HG03108 (cell line): ENCODE measurements around the gene COMMD2.
A peak's percentile ranks its signal among the peaks of the same experiment; 100 is the strongest.

ENCODE experiments used
- ATAC-seq: cut with Tn5 transposase; IDR thresholded peaks from one replicate; pipeline ENCODE4 v1.9.1; 2021; ENCODE audit warnings: moderate library complexity; ENCODE audit not compliant: unreplicated experiment

The COMMD2 gene

DNA sequence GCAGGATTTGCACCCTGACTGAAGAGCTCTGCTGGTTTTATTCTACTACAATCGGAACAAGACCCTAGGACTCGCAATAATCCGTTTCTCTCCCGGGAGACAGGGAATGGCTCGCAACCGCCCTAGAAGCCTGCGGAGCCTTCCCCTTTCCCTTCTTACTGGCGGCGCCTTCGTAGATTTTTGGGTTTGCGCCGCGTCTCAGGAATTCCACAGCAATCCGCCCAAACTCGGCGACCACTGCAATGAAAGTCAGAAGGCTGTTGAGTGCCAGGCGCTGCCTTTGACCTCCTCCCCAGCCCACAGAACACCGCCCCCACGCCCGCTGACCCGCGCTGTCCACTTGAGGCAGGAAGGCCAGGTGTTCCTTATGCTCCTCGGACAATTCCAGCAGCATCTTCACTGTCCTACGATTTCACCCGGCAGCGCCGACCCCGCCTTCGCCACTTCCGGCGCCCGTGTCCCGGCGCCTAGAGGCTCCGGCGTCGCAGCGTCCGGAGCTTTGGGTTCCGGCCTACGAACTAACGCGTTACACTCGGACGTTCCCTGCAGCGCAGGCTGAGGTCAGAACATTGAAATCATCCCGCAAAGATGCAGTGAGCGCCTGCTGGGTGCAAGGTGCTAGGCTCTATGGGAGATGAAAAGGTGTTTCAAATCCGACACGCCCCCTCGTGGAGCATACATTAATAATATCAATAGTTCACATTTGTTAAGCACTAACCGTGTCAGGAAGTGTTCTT lies at the start of gene COMMD2:
Gene COMMD2 (minus strand): TSS at position 439 of the 737 bp plus-strand sequence. CDS start 45 bp downstream, at position 394.
- ATAC-seq, result peak; percentile 99

GRCh38 chr3:149801639-149802038 lies 49.4 kb upstream of the COMMD2 start:
- no peak for ATAC-seq

DNA sequence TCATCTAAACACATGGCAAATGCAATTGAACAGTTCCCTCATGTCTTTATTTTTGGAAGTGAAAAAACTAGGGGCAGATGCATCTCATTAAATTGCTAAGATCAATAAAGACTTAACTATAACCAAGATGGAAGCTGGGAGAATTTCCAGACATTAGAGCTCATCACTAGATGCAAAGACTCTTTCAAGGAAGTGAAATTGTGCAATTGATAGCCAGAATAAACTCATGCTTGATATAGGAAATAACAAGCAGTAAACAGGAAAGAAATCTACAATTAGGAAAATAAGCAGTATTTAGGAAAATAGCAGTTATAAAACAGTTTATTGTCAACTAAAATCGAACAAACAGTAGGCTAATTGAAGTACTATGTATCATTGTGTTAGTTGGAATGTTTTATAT lies 48.9 kb upstream of the COMMD2 start:
- ATAC-seq, result no peak

- no peak for ATAC-seq
Observed at GRCh38 chr3:149800693-149801092, 48.4 kb upstream of the COMMD2 start.

DNA sequence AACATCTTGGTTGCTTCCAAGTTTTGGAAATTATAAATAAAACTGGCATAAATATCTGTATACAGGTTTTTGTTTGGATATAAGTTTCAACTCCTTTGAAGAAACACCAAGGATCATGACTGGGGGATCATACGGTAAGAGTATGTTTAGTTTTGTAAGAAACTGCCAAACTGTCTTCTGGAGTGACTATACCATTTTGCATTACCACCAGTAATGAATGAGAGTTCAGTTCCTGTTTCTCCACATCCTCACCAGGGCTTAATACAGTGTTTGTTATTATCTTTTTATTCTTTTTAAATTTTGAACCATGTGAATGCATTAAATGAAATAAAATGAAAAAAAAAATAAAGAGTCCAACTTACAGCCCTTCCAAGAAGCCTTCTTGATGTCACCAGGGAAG lies 43.7 kb upstream of the COMMD2 start:
- ATAC-seq, result no peak

GRCh38 chr3:149792452-149793270 lies 40.4 kb upstream of the COMMD2 start, which contains the start of gene ANKUB1:
ANKUB1 (minus strand) TSS chr3:149792554; CDS start chr3:149792366, 188 bp downstream.
- no peak for ATAC-seq

DNA sequence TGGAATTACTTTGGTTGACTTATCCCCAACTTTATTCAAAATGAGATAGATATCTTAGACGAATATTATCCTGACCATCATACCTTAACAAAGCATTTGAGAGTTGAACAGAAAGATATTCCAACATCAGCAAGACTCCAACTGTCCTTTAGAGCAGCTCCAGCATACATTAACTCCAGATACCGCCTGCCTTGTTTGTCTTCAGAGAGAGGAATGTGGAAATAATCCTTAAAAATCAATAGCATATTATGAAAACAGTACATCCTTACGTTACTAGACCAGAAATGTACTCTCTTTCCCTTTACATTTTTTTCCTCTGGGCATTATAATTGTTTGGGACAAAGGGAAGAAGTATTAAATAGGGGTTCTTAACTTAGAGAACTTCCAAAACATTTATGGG lies 38.4 kb upstream of the COMMD2 start:
- ATAC-seq, result no peak

DNA sequence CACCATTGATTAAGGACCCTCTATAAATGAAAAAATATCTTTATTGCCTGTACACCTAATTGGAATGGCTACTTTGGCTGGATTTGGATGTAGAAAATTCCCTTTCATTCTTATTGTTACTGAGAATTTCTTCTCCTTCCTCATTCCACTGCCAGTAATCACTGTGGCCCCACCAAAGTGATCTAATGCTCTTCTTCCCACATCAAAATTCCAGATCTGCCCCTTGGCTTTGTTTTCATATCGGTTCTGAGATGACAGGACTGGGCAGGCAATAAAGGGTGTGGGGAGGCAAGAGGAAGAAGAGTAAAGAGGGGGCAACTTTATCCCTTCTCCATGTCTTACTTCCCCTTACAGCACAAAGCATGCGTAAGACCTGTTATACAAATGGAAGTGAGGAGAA lies 38.0 kb upstream of the COMMD2 start:
- no peak for ATAC-seq

DNA sequence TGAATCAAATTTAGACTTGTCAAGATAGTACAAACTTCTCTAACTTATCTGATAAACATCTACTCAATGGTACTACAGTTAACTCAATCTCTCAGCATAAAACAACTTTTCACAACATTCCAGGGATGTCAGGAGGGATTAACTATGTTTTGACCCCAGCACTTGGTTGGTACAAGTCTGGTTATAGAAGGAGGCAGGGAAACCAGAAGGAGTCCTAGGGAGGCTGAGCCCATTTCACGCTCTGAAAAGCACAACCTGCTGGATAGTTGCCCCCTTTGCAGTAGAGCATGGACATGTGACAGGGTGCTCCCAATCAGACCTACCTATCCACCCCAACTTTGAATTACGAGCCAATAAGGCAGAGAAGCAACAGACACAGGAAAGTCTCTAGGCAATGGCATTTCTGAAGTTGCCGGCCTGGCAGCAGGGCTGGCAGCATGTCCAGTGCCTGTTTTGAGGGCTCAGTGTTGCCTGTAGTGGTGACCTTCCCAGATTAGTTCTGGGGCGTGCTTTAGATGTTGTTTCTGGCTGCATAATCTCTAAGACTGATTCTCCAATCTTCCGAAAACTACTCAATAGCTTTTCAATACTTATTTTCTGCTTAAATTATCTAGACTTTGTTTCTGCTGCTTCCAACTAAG lies 31.9 kb upstream of the COMMD2 start:
- no peak for ATAC-seq

DNA sequence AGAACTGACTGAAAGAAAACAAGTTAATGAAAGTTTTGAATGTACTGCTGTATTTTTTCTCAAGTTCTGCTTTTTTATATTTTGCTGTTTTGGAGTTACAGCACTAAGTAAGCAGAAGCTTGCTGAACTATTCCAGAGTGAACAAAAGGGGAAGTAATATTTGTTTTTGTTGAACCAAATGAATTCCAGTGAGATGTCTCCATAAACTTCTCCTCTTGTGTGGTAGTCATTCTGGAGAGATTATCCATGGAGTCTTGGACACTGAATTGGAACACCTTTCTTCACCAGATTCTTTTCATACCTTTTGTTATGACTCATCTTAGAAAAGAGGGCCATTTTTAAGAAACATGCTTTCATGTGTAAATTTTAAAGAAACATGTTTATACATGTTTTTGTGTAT lies 31.3 kb upstream of the COMMD2 start:
- ATAC-seq, result no peak

DNA sequence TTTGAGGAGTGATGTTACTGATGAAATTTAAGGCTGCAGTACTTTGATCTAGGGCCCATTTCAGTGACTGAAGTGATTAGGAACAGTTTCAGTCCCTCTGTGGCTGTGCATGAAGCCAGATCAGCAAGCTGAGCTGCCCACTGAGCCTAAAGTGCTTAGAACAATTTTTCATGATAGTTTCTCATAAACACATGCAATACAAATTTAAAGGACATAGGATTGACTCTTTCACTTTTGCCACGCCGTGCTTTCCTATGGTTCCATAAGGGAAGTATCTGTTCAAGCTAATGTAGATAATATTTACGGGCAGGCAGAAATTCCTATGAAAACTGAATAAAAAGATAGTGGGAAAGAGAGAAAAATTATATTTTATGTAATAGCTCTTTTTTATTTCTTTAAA lies 29.5 kb upstream of the COMMD2 start:
- no peak for ATAC-seq

DNA sequence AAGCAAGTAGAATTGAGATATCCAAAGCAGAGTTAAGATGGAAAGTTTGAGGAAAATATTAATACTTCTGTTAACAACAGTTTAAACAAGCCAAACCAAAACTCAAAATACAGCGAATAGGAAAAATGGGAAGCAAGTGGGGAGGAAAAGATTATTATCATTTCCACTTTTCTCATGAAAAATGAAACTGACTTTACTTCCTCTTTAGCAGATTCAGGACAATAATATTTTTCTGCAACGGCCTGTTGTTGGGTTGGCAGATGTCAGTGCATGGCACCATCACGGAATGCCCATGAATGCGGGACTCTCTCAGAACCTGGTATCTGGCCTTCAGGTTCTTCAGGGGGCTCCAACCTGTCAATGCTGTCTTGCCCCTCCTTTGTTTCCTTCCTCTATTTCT lies 28.9 kb upstream of the COMMD2 start:
- ATAC-seq, result no peak

DNA sequence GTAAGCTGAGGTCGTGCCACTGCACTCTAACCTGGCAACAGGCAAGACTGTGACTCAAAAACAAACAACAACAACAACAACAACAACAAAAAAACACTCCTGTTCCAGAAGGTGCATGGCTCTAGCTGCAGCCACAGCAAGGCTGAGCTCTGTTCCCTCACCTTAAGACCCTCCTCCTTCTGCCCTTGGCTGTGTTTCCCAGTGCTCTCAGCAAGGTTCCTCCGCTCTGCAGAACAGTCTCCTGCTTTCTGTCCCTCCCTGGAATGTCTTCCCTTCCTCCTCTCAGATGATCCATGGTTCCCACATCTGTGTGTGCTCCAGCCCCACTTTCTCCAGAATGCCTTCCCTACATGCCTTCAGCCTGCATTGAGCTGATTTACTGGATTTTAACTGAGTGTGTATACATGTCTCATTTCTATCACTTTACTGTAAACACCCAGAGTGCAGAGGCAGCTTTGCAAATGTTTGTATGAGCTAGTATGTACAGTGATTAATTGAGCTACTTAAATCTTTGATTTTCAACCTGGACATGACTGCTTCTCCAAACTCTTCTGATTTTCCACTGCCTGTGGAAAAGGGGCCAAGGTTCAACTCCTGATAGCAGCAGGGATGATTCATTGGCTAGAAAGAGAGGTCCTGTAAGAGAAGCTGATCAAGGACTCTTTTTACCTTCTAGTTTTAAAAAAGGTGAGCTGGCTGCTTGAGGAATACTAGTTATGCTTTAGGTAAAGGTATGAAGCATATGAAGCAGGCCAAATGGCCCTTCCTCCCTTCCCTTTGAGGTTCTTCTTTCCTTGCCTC lies 25.3 kb upstream of the COMMD2 start:
- ATAC-seq, result no peak

- ATAC-seq, result no peak
Observed at GRCh38 chr3:149776170-149776569, 23.9 kb upstream of the COMMD2 start.

DNA sequence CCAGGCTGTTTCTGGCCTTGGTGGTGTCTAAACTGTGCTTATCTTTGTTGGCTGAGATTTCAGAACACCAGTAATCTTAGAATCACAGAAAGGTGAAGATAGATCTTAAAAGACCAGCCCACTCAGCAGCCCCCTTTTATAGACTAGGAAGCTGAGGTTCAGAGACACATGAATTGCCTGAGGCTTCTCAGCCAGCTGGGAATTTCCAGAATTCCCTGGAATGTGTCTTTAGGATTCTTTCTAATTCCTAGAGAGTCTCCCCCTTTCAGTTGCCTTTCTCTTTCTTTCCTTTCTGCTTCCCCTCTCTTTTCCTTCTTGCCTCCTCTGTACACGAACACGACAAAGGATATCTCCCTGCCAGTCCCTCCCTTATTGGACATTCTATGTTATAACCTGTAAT lies 20.6 kb upstream of the COMMD2 start:
- no peak for ATAC-seq

DNA sequence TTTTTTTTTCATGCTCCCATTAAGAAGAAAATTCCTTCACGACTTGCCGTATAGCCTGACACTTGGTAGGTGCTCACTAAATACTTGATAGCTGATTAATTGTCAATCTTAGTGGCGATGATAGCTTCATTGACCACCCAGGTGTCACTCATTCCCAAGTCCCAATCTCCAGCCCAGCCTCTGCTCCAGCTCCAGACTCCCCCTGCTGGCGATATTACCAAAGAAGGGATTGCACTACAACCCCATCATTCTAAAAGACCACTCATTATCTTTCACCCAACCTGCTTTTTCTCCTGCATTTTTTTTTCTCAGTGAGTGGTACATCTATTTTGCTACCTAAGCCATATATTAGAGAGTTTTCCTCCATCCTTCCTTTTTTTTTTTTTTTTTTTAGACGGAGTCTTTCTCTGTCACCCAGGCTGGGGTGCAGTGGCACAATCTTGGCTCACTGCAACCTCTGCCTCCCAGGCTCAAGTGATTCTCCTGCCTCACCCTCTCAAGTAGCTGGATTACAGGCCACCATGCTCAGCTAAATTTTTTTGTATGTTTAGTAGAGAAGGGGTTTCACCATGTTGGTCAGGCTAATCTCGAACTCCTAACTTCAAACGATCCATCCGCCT lies 19.5 kb upstream of the COMMD2 start:
- no peak for ATAC-seq

- no peak for ATAC-seq
Observed at GRCh38 chr3:149770246-149770645, 18.0 kb upstream of the COMMD2 start.

DNA sequence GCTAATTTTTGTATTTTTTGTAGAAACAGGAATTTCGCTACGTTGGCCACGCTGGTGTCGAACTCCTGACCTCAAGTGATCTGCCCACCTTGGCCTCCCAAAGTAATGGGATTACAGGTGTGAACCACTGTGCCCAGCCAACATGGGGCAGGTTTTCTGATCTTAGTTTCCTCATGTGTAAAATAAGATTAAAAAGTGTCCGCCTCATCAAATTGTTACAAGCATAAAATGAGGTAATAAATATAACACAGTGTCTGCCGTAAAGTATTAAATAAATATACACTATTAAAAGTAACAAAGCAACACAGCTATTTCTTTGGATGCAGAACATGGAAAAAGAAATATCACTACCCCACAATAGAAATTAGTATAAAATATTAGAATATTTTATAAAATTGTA lies 16.4 kb upstream of the COMMD2 start:
- no peak for ATAC-seq

- ATAC-seq, result no peak
Observed at GRCh38 chr3:149767720-149768119, 15.4 kb upstream of the COMMD2 start.

DNA sequence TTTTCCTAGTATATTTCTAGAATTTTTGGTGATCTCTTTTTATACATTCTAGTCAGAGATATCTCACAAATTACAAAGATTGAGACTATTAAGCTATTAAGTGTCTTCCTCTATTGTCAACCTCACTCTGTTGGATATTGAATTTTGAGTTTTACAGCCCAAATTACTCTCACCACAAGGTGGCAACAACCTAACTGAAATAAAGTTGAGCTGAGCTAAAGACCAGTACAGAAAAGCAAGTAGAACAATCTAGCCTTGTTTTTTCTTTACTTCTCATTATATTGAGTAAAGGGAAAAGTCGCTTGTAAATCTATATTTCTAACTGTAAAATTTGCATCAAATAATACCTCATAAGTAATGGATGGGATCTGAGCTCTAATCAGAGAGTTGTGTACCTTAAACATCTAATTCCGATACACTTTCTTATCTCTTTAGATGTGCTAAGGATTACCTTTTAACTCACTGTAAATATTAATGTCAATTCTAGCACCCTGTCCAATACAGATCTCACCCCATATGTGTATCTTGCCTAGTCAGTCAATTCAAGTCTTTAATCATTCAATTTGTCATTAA lies 13.6 kb upstream of the COMMD2 start:
- ATAC-seq, result no peak
